Skeletal muscle cell (primary cell): Measurements from ENCODE around the gene PIP5KL1.
A peak's percentile ranks its signal among the peaks of the same experiment; 100 is the strongest.

Experiments
- DNase-seq: peaks from one replicate; pipeline ENCODE4 v3.0.0-alpha.2; 2010; ENCODE audit warnings: low read depth
- H3K4me3 ChIP-seq: 2 replicates; pipeline ENCODE4 v1.5.1; 2011; ENCODE audit warnings: low read depth, mild to moderate bottlenecking, control low read depth, low read length, moderate library complexity

PIP5KL1 gene

GRCh38 chr9:127953768-127954505 is 23.4 kb upstream of the PIP5KL1 start:
- no peak for DNase-seq
- H3K4me3 ChIP-seq, result no peak overlapping the region

- no peak overlapping the region for H3K4me3 ChIP-seq
- DNase-seq, result no peak
Measured at GRCh38 chr9:127953154-127953553, 22.6 kb upstream of the PIP5KL1 start.

GRCh38 chr9:127950513-127951289 is 20.1 kb upstream of the PIP5KL1 start:
- no peak overlapping the region for H3K4me3 ChIP-seq
- DNase-seq, result no peak

- no peak for DNase-seq
- H3K4me3 ChIP-seq, result no peak overlapping the region
Measured at GRCh38 chr9:127949827-127950512, 19.4 kb upstream of the PIP5KL1 start.

- no peak for DNase-seq
- no peak overlapping the region for H3K4me3 ChIP-seq
Measured at GRCh38 chr9:127947841-127948710, 17.5 kb upstream of the PIP5KL1 start.

GRCh38 chr9:127946728-127947127 is 16.2 kb upstream of the PIP5KL1 start:
- no peak overlapping the region for H3K4me3 ChIP-seq
- no peak for DNase-seq

GRCh38 chr9:127945942-127946341 is 15.4 kb upstream of the PIP5KL1 start:
- H3K4me3 ChIP-seq, result no peak overlapping the region
- DNase-seq, result no peak

- no peak overlapping the region for H3K4me3 ChIP-seq
- DNase-seq, result no peak
Measured at GRCh38 chr9:127945338-127945737, 14.8 kb upstream of the PIP5KL1 start.

GRCh38 chr9:127944586-127945218 is 14.1 kb upstream of the PIP5KL1 start:
- no peak for DNase-seq
- H3K4me3 ChIP-seq, result no peak overlapping the region

- no peak for DNase-seq
- H3K4me3 ChIP-seq, result no peak overlapping the region
Measured at GRCh38 chr9:127943731-127944144, 13.2 kb upstream of the PIP5KL1 start.

- H3K4me3 ChIP-seq, result no peak overlapping the region
Measured at GRCh38 chr9:127943011-127943662, 12.6 kb upstream of the PIP5KL1 start.

GRCh38 chr9:127942216-127943010 is 11.8 kb upstream of the PIP5KL1 start:
- no peak for DNase-seq
- H3K4me3 ChIP-seq, result no peak overlapping the region

More at GRCh38 chr9:127943011-127943662, 12.6 kb upstream of the PIP5KL1 start:
- DNase-seq, result no peak

GRCh38 chr9:127941961-127942215 is 11.3 kb upstream of the PIP5KL1 start:
- H3K4me3 ChIP-seq, result no peak overlapping the region
- DNase-seq, result no peak

- H3K4me3 ChIP-seq, result no peak overlapping the region
- DNase-seq, result no peak
Measured at GRCh38 chr9:127941062-127941960, 10.7 kb upstream of the PIP5KL1 start.

GRCh38 chr9:127940593-127940992 is 10.0 kb upstream of the PIP5KL1 start:
- DNase-seq, result no peak

GRCh38 chr9:127938298-127938690 is 7.7 kb upstream of the PIP5KL1 start:
- peak overlapping the region; percentile 86 for H3K4me3 ChIP-seq
- no peak for DNase-seq

More at GRCh38 chr9:127940593-127940992, 10.0 kb upstream of the PIP5KL1 start:
- no peak overlapping the region for H3K4me3 ChIP-seq
